Measurements from ENCODE around the gene BRINP1.

GRCh38 chr9:119372951-119373350 is 3.7 kb upstream of the BRINP1 start:
- no peak for TF ChIP-seq RAD21 (IDR thresholded peaks at IDR 0.05 in 1 of 2, conservative IDR thresholded peaks at IDR 0.05 in 1 of 2; ENCODE audit: low read depth in 2 of 2, low read length in 2 of 2)
- TF ChIP-seq ATF2 (IDR thresholded peaks at IDR 0.05; ENCODE audit: low read length) = no peak
- no peak for TF ChIP-seq KDM5A (IDR thresholded peaks at IDR 0.05; ENCODE audit: low read length)
- TF ChIP-seq CTCF (IDR thresholded peaks at IDR 0.05; ENCODE audit: control extremely low read depth in 1 of 3, insufficient read depth in 1 of 3, low read depth in 1 of 3, low read length in 3 of 3) = no peak
- no peak for TF ChIP-seq SAP30 (IDR thresholded peaks at IDR 0.05; ENCODE audit: insufficient read depth, insufficient replicate concordance, low read length)
- TF ChIP-seq BRCA1 (IDR thresholded peaks at IDR 0.05; ENCODE audit: low read depth, low read length) = no peak
- TF ChIP-seq EZH2 (IDR thresholded peaks at IDR 0.05; ENCODE audit: low read depth, low read length, severe bottlenecking) = no peak
- TF ChIP-seq TBP (IDR thresholded peaks at IDR 0.05; ENCODE audit: low read depth, low read length) = no peak
